MM.1S (cell line): ENCODE measurements around the gene DCHS2.

ENCODE experiments used
- DNase-seq: peaks from one replicate; pipeline ENCODE4 v3.0.0-alpha.2; 2015
- H2AFZ ChIP-seq: fragments of 300-600 bp; sonication (generic); 2 replicates; pipeline ENCODE4 v1.6.0; 2016; ENCODE audit warnings: antibody characterized with exemption, low read length
- H3F3A ChIP-seq: fragments of 300-600 bp; sonication (generic); 2 replicates; pipeline ENCODE4 v1.6.1; 2016; ENCODE audit warnings: mild to moderate bottlenecking, antibody characterized with exemption, low read length, moderate library complexity, mixed read lengths; ENCODE audit not compliant: insufficient read depth
- H3K27ac ChIP-seq: fragments of 300-600 bp; sonication (generic); 2 replicates; pipeline ENCODE4 v1.5.1; 2016; ENCODE audit warnings: mild to moderate bottlenecking, low read length
- H3K27me3 ChIP-seq: fragments of 300-600 bp; sonication (generic); replicated peaks from 2 replicates; pipeline ENCODE4 v1.6.0; 2016; ENCODE audit warnings: low read length; ENCODE audit not compliant: insufficient read depth
- H3K36me3 ChIP-seq: fragments of 300-600 bp; sonication (generic); replicated peaks from 2 replicates; pipeline ENCODE4 v1.6.1; 2016; ENCODE audit warnings: mild to moderate bottlenecking, low read length, mixed read lengths; ENCODE audit not compliant: insufficient read depth
- H3K4me1 ChIP-seq: fragments of 300-600 bp; sonication (generic); 2 replicates; pipeline ENCODE4 v1.6.1; 2016; ENCODE audit warnings: low read length, mixed read lengths
- H3K4me2 ChIP-seq: fragments of 300-600 bp; sonication (generic); 2 replicates; pipeline ENCODE4 v1.6.0; 2016; ENCODE audit warnings: low read depth, low read length
- H3K4me3 ChIP-seq: fragments of 300-600 bp; sonication (generic); 2 replicates; pipeline ENCODE4 v1.5.1; 2016; ENCODE audit warnings: low read length, mixed read lengths
- H3K79me2 ChIP-seq: fragments of 300-600 bp; sonication (generic); 2 replicates; pipeline ENCODE4 v1.6.1; 2016; ENCODE audit warnings: mixed run types, low read length, mixed read lengths
- H3K9ac ChIP-seq: fragments of 300-600 bp; sonication (generic); 2 replicates; pipeline ENCODE4 v1.6.1; 2016; ENCODE audit warnings: low read length, mixed read lengths
- H3K9me2 ChIP-seq: fragments of 300-600 bp; sonication (generic); replicated peaks from 2 replicates; pipeline ENCODE4 v1.6.1; 2016; ENCODE audit warnings: mild to moderate bottlenecking, low read length, mixed read lengths; ENCODE audit not compliant: insufficient read depth
- H3K9me3 ChIP-seq: fragments of 300-600 bp; sonication (generic); replicated peaks from 2 replicates; pipeline ENCODE4 v1.6.1; 2016; ENCODE audit warnings: mild to moderate bottlenecking, low read length, mixed read lengths; ENCODE audit not compliant: insufficient read depth
- H4K20me1 ChIP-seq: fragments of 300-600 bp; sonication (generic); 2 replicates; pipeline ENCODE4 v1.6.1; 2016; ENCODE audit warnings: mild to moderate bottlenecking, low read length, moderate library complexity, mixed read lengths; ENCODE audit not compliant: insufficient read depth
- CTCF ChIP-seq: fragments of 300-600 bp; sonication (generic); IDR thresholded peaks from 2 replicates; pipeline ENCODE4 v1.5.1; 2016; ENCODE audit warnings: antibody characterized with exemption, low read length, mixed read lengths
- EZH2 ChIP-seq: fragments of 300-600 bp; sonication (generic); optimal IDR thresholded peaks from 2 replicates; pipeline ENCODE3; 2017; ENCODE audit warnings: low read depth, mild to moderate bottlenecking, antibody characterized with exemption, low read length, mixed read lengths
- EZH2phosphoT487 ChIP-seq: fragments of 300-600 bp; sonication (generic); IDR thresholded peaks from 2 replicates; pipeline ENCODE4 v1.6.1; 2018; ENCODE audit warnings: antibody characterized with exemption, low read length

DCHS2 gene

GRCh38 chr4:154473497-154473896 is 18.1 kb downstream of the DCHS2 start:
- Histone ChIP-seq H3K36me3 (no peaks in the 10 kb centered on the region), H3K27me3 (no peaks in the 10 kb centered on the region), H4K20me1 (no peaks in the 10 kb centered on the region), H3K4me3 (no peak overlapping the region), H3K9me2 (no peaks in the 10 kb centered on the region), H3K9me3 (no peaks in the 10 kb centered on the region), H3F3A (no peaks in the 10 kb centered on the region), H3K27ac (no peak overlapping the region), H2AFZ (no peak overlapping the region), H3K4me1 (no peaks in the 10 kb centered on the region), H3K79me2 (no peaks in the 10 kb centered on the region), H3K9ac (no peak overlapping the region), H3K4me2 (no peak overlapping the region)
- TF ChIP-seq CTCF = no peak
- no peak for TF ChIP-seq EZH2phosphoT487
- no peak for TF ChIP-seq EZH2
- DNase-seq = no peak

DNA sequence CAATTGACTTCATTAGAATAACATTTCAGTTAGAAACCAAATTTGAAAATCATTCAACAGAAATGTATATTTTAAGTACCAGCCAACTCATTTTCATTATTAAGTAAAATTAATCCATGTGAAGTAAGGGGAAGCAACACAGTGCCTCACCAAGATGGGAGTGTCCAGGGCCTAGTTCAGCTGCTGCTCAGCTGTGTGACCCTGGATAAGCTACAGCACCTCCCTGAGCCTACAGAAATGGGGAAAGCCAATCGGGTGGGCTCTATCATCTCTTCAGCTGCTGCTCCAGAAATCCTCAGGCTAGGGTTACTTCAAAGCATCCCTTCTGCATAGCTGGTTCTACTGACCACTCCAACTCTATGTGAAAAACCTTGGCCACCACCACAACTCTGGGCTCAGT is 18.7 kb downstream of the DCHS2 start:
- no peaks in the 10 kb centered on the region for H3F3A ChIP-seq
- no peaks in the 10 kb centered on the region for H3K4me1 ChIP-seq
- no peaks in the 10 kb centered on the region for H4K20me1 ChIP-seq
- H3K4me3 ChIP-seq = no peak overlapping the region
- no peaks in the 10 kb centered on the region for H3K27me3 ChIP-seq
- no peaks in the 10 kb centered on the region for H3K9me3 ChIP-seq
- no peak overlapping the region for H3K4me2 ChIP-seq
- no peak overlapping the region for H3K9ac ChIP-seq
- no peak for DNase-seq
- H2AFZ ChIP-seq = no peak overlapping the region
- H3K27ac ChIP-seq = no peak overlapping the region
- H3K79me2 ChIP-seq = no peaks in the 10 kb centered on the region
- H3K36me3 ChIP-seq = no peaks in the 10 kb centered on the region
- TF ChIP-seq CTCF (no peak), EZH2phosphoT487 (no peak), EZH2 (no peak)
- no peaks in the 10 kb centered on the region for H3K9me2 ChIP-seq

DNA sequence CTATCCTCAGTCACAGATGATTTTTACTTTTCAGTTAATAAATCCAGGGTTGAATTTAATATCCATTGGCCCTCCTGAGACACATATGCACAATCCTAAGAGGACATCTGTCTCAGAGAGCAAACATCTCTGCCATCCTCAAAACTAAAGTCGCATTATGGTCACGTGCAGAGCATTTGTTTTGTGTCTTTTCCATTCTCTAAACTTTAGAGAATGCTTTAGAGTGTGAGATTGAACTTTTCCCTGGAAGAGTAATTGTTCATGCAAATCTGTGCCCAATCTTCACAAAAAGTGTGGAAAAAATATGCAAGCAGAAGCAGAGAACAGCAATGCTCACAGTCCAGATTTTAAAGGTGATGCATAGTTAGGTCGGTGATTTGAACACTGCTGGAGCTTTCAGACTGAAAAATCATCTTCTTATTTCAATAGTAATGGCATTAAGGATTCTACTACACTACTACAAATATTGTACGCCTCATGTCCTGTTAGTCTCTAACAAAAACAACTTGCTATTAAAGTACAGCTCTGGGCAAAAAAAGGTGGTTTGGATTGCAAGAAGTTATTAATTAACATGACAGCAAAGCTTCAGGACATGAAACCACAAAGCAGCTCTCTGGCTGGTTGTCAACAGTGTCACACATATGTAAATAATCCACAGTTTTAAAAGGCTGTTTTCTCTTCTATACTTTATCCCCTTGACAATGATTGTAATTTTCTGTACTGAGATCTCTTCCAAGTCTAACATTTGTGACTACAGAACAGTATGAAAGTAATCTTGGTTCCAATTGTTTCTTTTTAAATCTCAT is 19.9 kb downstream of the DCHS2 start:
- Histone ChIP-seq H3K9ac (no peak overlapping the region), H3K79me2 (no peaks in the 10 kb centered on the region), H3K9me3 (no peaks in the 10 kb centered on the region), H3K4me3 (no peak overlapping the region), H2AFZ (no peak overlapping the region), H3K4me2 (no peak overlapping the region), H3K27me3 (no peaks in the 10 kb centered on the region), H3K36me3 (no peaks in the 10 kb centered on the region), H3K27ac (no peak overlapping the region), H3F3A (no peaks in the 10 kb centered on the region), H3K9me2 (no peaks in the 10 kb centered on the region), H4K20me1 (no peaks in the 10 kb centered on the region), H3K4me1 (no peaks in the 10 kb centered on the region)
- DNase-seq = peak; percentile 12
- TF ChIP-seq CTCF = no peak
- TF ChIP-seq EZH2 = no peak
- no peak for TF ChIP-seq EZH2phosphoT487
